B cell (primary cell): Measurements from ENCODE around the gene TAF4. TPM values are rescaled to one million over a fixed set of nuclear protein-coding genes. Genes with fewer than 3 reads are reported as not detected.

ENCODE experiments used
- ATAC-seq: fragments of 200-7000 bp; cut with Tn5 transposase; one replicate; pipeline ENCODE4 v1.10.0; 2021; ENCODE audit warnings: low read depth, mild to moderate bottlenecking, moderate number of reproducible peaks, moderate library complexity
- CTCF ChIA-PET: fragments of 350-600 bp; sonication (Branson Sonifier 250); formaldehyde crosslinking; loops from one replicate; lab custom pipeline; 2021; ENCODE audit warnings: antibody characterized with exemption, inconsistent platforms; lab: Charles Lee
- POLR2A ChIA-PET: fragments of 350-600 bp; sonication (Branson Sonifier 250); formaldehyde crosslinking; loops from one replicate; lab custom pipeline; 2021; ENCODE audit warnings: antibody characterized with exemption; lab: Charles Lee
- DNase-seq: peaks from one replicate; pipeline ENCODE4 v3.0.0; 2013
- H2AFZ ChIP-seq: 2 replicates; pipeline ENCODE4 v1.6.1; 2012; ENCODE audit warnings: mild to moderate bottlenecking, low read depth, low read length; ENCODE audit not compliant: insufficient read depth, poor library complexity, severe bottlenecking
- H3K27ac ChIP-seq, 2 donors: 1 replicate in 1 of 2; 2 replicates in 1 of 2; pipeline ENCODE4 v1.5.1; 2012 to 2013; ENCODE audit warnings: low read length in 2 of 2, mild to moderate bottlenecking in 2 of 2, moderate library complexity in 1 of 2
- H3K27me3 ChIP-seq, 4 experiments: fragments of 200-600 bp in 1 of 4; sonication (generic) in 1 of 4; replicated peaks in 1 of 4; 1 replicate in 2 of 4; 2 replicates in 2 of 4; pipeline versions ENCODE4 v1.6.1 to v1.7.0; 2013 to 2016; ENCODE audit warnings: low read length in 3 of 4, mild to moderate bottlenecking in 2 of 4, mixed read lengths in 1 of 4, moderate library complexity in 1 of 4; ENCODE audit not compliant: insufficient read depth in 4 of 4, control insufficient read depth in 3 of 4; ENCODE audit errors: control extremely low read depth in 1 of 4
- H3K36me3 ChIP-seq, 2 experiments: replicated peaks in 1 of 2; 1 replicate in 1 of 2; 2 replicates in 1 of 2; pipeline versions ENCODE4 v1.6.1 to v1.7.1; 2013; ENCODE audit warnings: low read length in 1 of 2; ENCODE audit not compliant: insufficient read depth in 2 of 2, control insufficient read depth in 1 of 2; ENCODE audit errors: control extremely low read depth in 1 of 2, extremely low read depth in 1 of 2
- H3K4me1 ChIP-seq, 2 donors: fragments of 200-600 bp in 1 of 2; sonication (generic) in 1 of 2; 1 replicate in 1 of 2; 2 replicates in 1 of 2; pipeline versions ENCODE4 v1.5.1 to v1.6.1; 2013 to 2017; ENCODE audit warnings: low read length in 2 of 2; ENCODE audit not compliant: control insufficient read depth in 2 of 2, insufficient read depth in 2 of 2
- H3K4me2 ChIP-seq: replicated peaks from 2 replicates; pipeline ENCODE3; 2012; ENCODE audit warnings: mild to moderate bottlenecking, low read depth, low read length; ENCODE audit not compliant: poor library complexity, severe bottlenecking
- H3K4me3 ChIP-seq, 5 experiments: fragments of 200-600 bp in 1 of 5; sonication (generic) in 1 of 5; 1 replicate in 3 of 5; 2 replicates in 2 of 5; pipeline versions ENCODE4 v1.5.1 to v1.7.0; 2011 to 2016; ENCODE audit warnings: low read length in 4 of 5, mild to moderate bottlenecking in 4 of 5, low read depth in 2 of 5, control low read depth in 1 of 5, moderate library complexity in 1 of 5; ENCODE audit not compliant: insufficient read depth in 1 of 5; ENCODE audit errors: control extremely low read depth in 1 of 5, extremely low read depth in 1 of 5
- H3K79me2 ChIP-seq: fragments of 200-600 bp; sonication (generic); one replicate; pipeline ENCODE4 v1.6.0; 2016; ENCODE audit warnings: low read length; ENCODE audit not compliant: control insufficient read depth, insufficient read depth
- H3K9ac ChIP-seq: fragments of 200-600 bp; sonication (generic); 2 replicates; pipeline ENCODE4 v1.6.1; 2017; ENCODE audit warnings: mild to moderate bottlenecking, low read length, moderate library complexity
- H3K9me3 ChIP-seq, 3 donors: one replicate each; pipeline versions ENCODE4 v1.6.1 to v1.7.1; 2013; ENCODE audit warnings: low read length in 2 of 3; ENCODE audit not compliant: control insufficient read depth in 2 of 3, insufficient read depth in 1 of 3; ENCODE audit errors: control extremely low read depth in 1 of 3
- H4K20me1 ChIP-seq: 2 replicates; pipeline ENCODE4 v1.6.0; 2012; ENCODE audit warnings: mild to moderate bottlenecking, low read length; ENCODE audit not compliant: insufficient read depth, control insufficient read depth, poor library complexity, severe bottlenecking
- H3K27ac Mint-ChIP-seq: one replicate; pipeline ENCODE4 v1.8.0; 2021; ENCODE audit warnings: mixed read lengths
- H3K27me3 Mint-ChIP-seq: one replicate; pipeline ENCODE4 v1.8.0; 2021; ENCODE audit warnings: mixed read lengths
- H3K4me1 Mint-ChIP-seq: one replicate; pipeline ENCODE4 v1.8.0; 2021; ENCODE audit warnings: mixed read lengths
- H3K4me3 Mint-ChIP-seq: one replicate; pipeline ENCODE4 v1.8.0; 2021; ENCODE audit warnings: mixed read lengths
- H3K9me3 Mint-ChIP-seq: one replicate; pipeline ENCODE4 v1.8.0; 2022; ENCODE audit warnings: mixed read lengths; ENCODE audit not compliant: insufficient read depth
- CTCF ChIP-seq: fragments of 200-600 bp; IDR thresholded peaks from one replicate; pipeline ENCODE4 v1.8.0; 2022; ENCODE audit warnings: antibody characterized with exemption, mild to moderate bottlenecking
- EZH2 ChIP-seq: IDR thresholded peaks from 2 replicates; pipeline ENCODE4 v1.6.1; 2012; ENCODE audit warnings: borderline replicate concordance, low read depth, mild to moderate bottlenecking, moderate library complexity, low read length; ENCODE audit not compliant: insufficient read depth, poor library complexity, severe bottlenecking
- WGBS: methylation state at CpG from one replicate; pipeline ENCODE4 v1.1.5; 2013; ENCODE audit warnings: missing lambda C conversion rate; ENCODE audit not compliant: insufficient coverage; 5-methylcytosine and 5-hydroxymethylcytosine counted together
- intact Hi-C: fragments of 100-400 bp; cut with micrococcal nuclease; formaldehyde crosslinking; loops from one replicate; pipeline ENCODE4 v1.10.0; 2022
- polyA plus RNA-seq: library from polyadenylated mRNA; depleted of rRNA; stranded (reverse); fragments of >200 nt; gene quantifications from 2 replicates; pipeline ENCODE4 v1.2.3, GENCODE V29; 2012
- total RNA-seq, 2 donors: library from RNA; stranded (reverse); fragments of 120-200 nt in 1 of 2; gene quantifications; 1 replicate in 1 of 2; 2 replicates in 1 of 2; pipeline versions ENCODE4 v1.2.3 to v1.2.4, GENCODE V29; 2013 to 2022

Gene TAF4
- total and polyA plus RNA-seq, 2 donors (not counting 1 experiment from before 2014, with no cell fraction given), result 13.9 to 39.5 TPM

- Histone ChIP-seq H3K4me1 (no peaks in the 10 kb centered on the region), H3K27ac (no peak overlapping the region), H3K4me2 (no peak overlapping the region), H2AFZ (no peak overlapping the region), H3K9me3 (peaks cover 0 to 19% (median 0%) of the 10 kb centered on the region in 3 donors), H4K20me1 (no peaks in the 10 kb centered on the region), H3K79me2 (no peaks in the 10 kb centered on the region), H3K9ac (no peak overlapping the region), H3K27me3 (no peaks in the 10 kb centered on the region), H3K4me3 (no peak overlapping the region), H3K36me3 (no peaks in the 10 kb centered on the region)
- H3K27ac Mint-ChIP-seq, result no peak overlapping the region
- DNase-seq (no peak), ATAC-seq (no peak)
- no peak overlapping the region for H3K4me3 Mint-ChIP-seq
- H3K9me3 Mint-ChIP-seq, result no peaks in the 10 kb centered on the region
- POLR2A ChIA-PET, result no interaction called here
- CTCF ChIA-PET, result interaction anchor here (0.6 kb wide), 1 partner anchor 78 kb away, joined by 3 read pairs; no protein-coding TSS in a partner anchor
- H3K4me1 Mint-ChIP-seq, result no peaks in the 10 kb centered on the region
- TF ChIP-seq EZH2, result no peak
- no peak for TF ChIP-seq CTCF
- H3K27me3 Mint-ChIP-seq, result no peaks in the 10 kb centered on the region
- intact Hi-C loops, result no loop called here
- 95% methylated on average over 30 of the region's 38 CpGs for WGBS
Observed at GRCh38 chr20:61932711-61933480, 132.8 kb downstream of the TAF4 start.

GRCh38 chr20:61932199-61932592, 133.5 kb downstream of the TAF4 start:
- ATAC-seq (no peak), DNase-seq (no peak)
- 91% methylated on average over 9 of the region's 9 CpGs for WGBS
- Histone ChIP-seq H3K9me3 (peaks cover 0 to 23% (median 0%) of the 10 kb centered on the region in 3 donors), H2AFZ (no peak overlapping the region), H3K36me3 (no peaks in the 10 kb centered on the region), H3K79me2 (no peaks in the 10 kb centered on the region), H3K27me3 (no peaks in the 10 kb centered on the region), H3K27ac (no peak overlapping the region), H3K4me3 (no peak overlapping the region), H3K9ac (no peak overlapping the region), H3K4me2 (no peak overlapping the region), H3K4me1 (no peaks in the 10 kb centered on the region), H4K20me1 (no peaks in the 10 kb centered on the region)
- no peak overlapping the region for H3K4me3 Mint-ChIP-seq
- ChIA-PET CTCF (interaction anchor here (0.6 kb wide), 1 partner anchor 79 kb away, joined by 3 read pairs; no protein-coding TSS in a partner anchor), POLR2A (interaction anchor here (0.6 kb wide), 1 partner anchor 1827 kb away, joined by 3 read pairs; no protein-coding TSS in a partner anchor)
- H3K9me3 Mint-ChIP-seq, result no peaks in the 10 kb centered on the region
- intact Hi-C loops, result no loop called here
- no peaks in the 10 kb centered on the region for H3K27me3 Mint-ChIP-seq
- no peaks in the 10 kb centered on the region for H3K4me1 Mint-ChIP-seq
- TF ChIP-seq CTCF, result no peak
- no peak for TF ChIP-seq EZH2
- H3K27ac Mint-ChIP-seq, result no peak overlapping the region
